Measurements from ENCODE around the gene FBLIM1.
A peak's percentile ranks its signal among the peaks of the same experiment; 100 is the strongest.

FBLIM1 gene

GRCh38 chr1:15738416-15739113 is 20.0 kb upstream of the FBLIM1 start:
- no peak for DNase-seq (ENCODE audit: low spot score)
- in situ Hi-C loops (cut with MboI; ENCODE audit: low sequenced_read_pairs, unreplicated experiment) = loop anchor here (25.0 kb wide), 1 partner anchor 401 kb away; no protein-coding TSS in a partner anchor
- TF ChIP-seq CTCF (IDR thresholded peaks at IDR 0.05; ENCODE audit: borderline replicate concordance, control extremely low read depth, extremely low read depth, insufficient read depth, missing control alignments) = no peak

GRCh38 chr1:15739259-15739658 is 19.3 kb upstream of the FBLIM1 start:
- TF ChIP-seq CTCF (IDR thresholded peaks at IDR 0.05; ENCODE audit: borderline replicate concordance, control extremely low read depth, extremely low read depth, insufficient read depth, missing control alignments) = no peak
- in situ Hi-C loops (cut with MboI; ENCODE audit: low sequenced_read_pairs, unreplicated experiment) = loop anchor here (25.0 kb wide), 1 partner anchor 402 kb away; no protein-coding TSS in a partner anchor
- no peak for DNase-seq (ENCODE audit: low spot score)

GRCh38 chr1:15739745-15740144 is 18.9 kb upstream of the FBLIM1 start:
- no peak for TF ChIP-seq CTCF (IDR thresholded peaks at IDR 0.05; ENCODE audit: borderline replicate concordance, control extremely low read depth, extremely low read depth, insufficient read depth, missing control alignments)
- DNase-seq (ENCODE audit: low spot score) = no peak
- in situ Hi-C loops (cut with MboI; ENCODE audit: low sequenced_read_pairs, unreplicated experiment) = loop anchor here (10.0 to 25.0 kb wide), 2 partner anchors 145 to 402 kb away; no protein-coding TSS in a partner anchor

GRCh38 chr1:15740924-15741850 is 17.4 kb upstream of the FBLIM1 start:
- peak; percentile 96 for TF ChIP-seq CTCF (IDR thresholded peaks at IDR 0.05; ENCODE audit: borderline replicate concordance, control extremely low read depth, extremely low read depth, insufficient read depth, missing control alignments)
- peak; percentile 91 for DNase-seq (ENCODE audit: low spot score)
- in situ Hi-C loops (cut with MboI; ENCODE audit: low sequenced_read_pairs, unreplicated experiment) = loop anchor here (10.0 to 25.0 kb wide), 2 partner anchors 146 to 404 kb away; no protein-coding TSS in a partner anchor

- DNase-seq (ENCODE audit: low spot score) = no peak
- in situ Hi-C loops (cut with MboI; ENCODE audit: low sequenced_read_pairs, unreplicated experiment) = loop anchor here (10.0 to 25.0 kb wide), 2 partner anchors 148 to 405 kb away; no protein-coding TSS in a partner anchor
- no peak for TF ChIP-seq CTCF (IDR thresholded peaks at IDR 0.05; ENCODE audit: borderline replicate concordance, control extremely low read depth, extremely low read depth, insufficient read depth, missing control alignments)
These were observed 16.2 kb upstream of the FBLIM1 start, which contains the start of gene TMEM82 for GRCh38 chr1:15742339-15742801. TMEM82 (plus strand) TSS chr1:15742499; CDS start chr1:15742560, 61 bp downstream.

GRCh38 chr1:15744122-15744679 is 14.4 kb upstream of the FBLIM1 start:
- DNase-seq (ENCODE audit: low spot score) = no peak
- TF ChIP-seq CTCF (IDR thresholded peaks at IDR 0.05; ENCODE audit: borderline replicate concordance, control extremely low read depth, extremely low read depth, insufficient read depth, missing control alignments) = no peak
- in situ Hi-C loops (cut with MboI; ENCODE audit: low sequenced_read_pairs, unreplicated experiment) = loop anchor here (10.0 to 25.0 kb wide), 2 partner anchors 149 to 407 kb away; no protein-coding TSS in a partner anchor
